Kidney capillary endothelial cell (primary cell): Measurements from ENCODE around the gene COPG2.
A peak's percentile ranks its signal among the peaks of the same experiment; 100 is the strongest.
"Not testable (repeated sequence)": the region's sequence is repeated elsewhere in the genome, so short reads cannot be mapped to it uniquely, and the experiment has no call there.

Experiments used
- DNase-seq: peaks from one replicate; pipeline ENCODE4 v3.0.0-alpha.2; 2018; ENCODE audit warnings: low spot score

Gene COPG2

GRCh38 chr7:130560972-130561371 is 107.6 kb downstream of the COPG2 start:
- DNase-seq = peak; percentile 9

GRCh38 chr7:130559184-130559583 is 109.4 kb downstream of the COPG2 start:
- DNase-seq = no peak

GRCh38 chr7:130554481-130554880 is 114.1 kb downstream of the COPG2 start:
- DNase-seq = no peak

- DNase-seq = no peak
Measured at GRCh38 chr7:130553398-130554029, 115.0 kb downstream of the COPG2 start.

GRCh38 chr7:130544356-130544755 is 124.2 kb downstream of the COPG2 start:
- no peak for DNase-seq

GRCh38 chr7:130543487-130544010 is 125.0 kb downstream of the COPG2 start:
- no peak for DNase-seq

GRCh38 chr7:130542297-130542696 is 126.3 kb downstream of the COPG2 start:
- not testable (repeated sequence) for DNase-seq

GRCh38 chr7:130541287-130541686 is 127.3 kb downstream of the COPG2 start:
- not testable (repeated sequence) for DNase-seq

GRCh38 chr7:130537894-130538293 is 130.7 kb downstream of the COPG2 start:
- not testable (repeated sequence) for DNase-seq

GRCh38 chr7:130529417-130529816 is 139.1 kb downstream of the COPG2 start:
- no peak for DNase-seq

GRCh38 chr7:130527752-130528355 is 140.7 kb downstream of the COPG2 start:
- DNase-seq = not testable (repeated sequence)

GRCh38 chr7:130524628-130525027 is 143.9 kb downstream of the COPG2 start:
- DNase-seq = no peak

GRCh38 chr7:130523519-130524125 is 144.9 kb downstream of the COPG2 start:
- not testable (repeated sequence) for DNase-seq

- DNase-seq = no peak
Measured at GRCh38 chr7:130521258-130521951, 147.1 kb downstream of the COPG2 start.

- DNase-seq = no peak
Measured at GRCh38 chr7:130515315-130516040, 153.1 kb downstream of the COPG2 start.

- no peak for DNase-seq
Measured at GRCh38 chr7:130513447-130513846, 155.1 kb downstream of the COPG2 start.

GRCh38 chr7:130512038-130512437 is 156.5 kb downstream of the COPG2 start:
- DNase-seq = not testable (repeated sequence)

GRCh38 chr7:130506358-130506757 is 162.2 kb downstream of the COPG2 start:
- DNase-seq = no peak

GRCh38 chr7:130505753-130506152 is 162.8 kb downstream of the COPG2 start:
- no peak for DNase-seq

- no peak for DNase-seq
Measured at GRCh38 chr7:130500910-130501309, 167.6 kb downstream of the COPG2 start.

- DNase-seq = no peak
Measured at GRCh38 chr7:130500463-130500862, 168.1 kb downstream of the COPG2 start.

- DNase-seq = no peak
Measured at GRCh38 chr7:130494431-130494858, 174.1 kb downstream of the COPG2 start.
